Measurements from ENCODE around the gene C17orf113. TPM values are rescaled to one million over a fixed set of nuclear protein-coding genes. Genes with fewer than 3 reads are reported as not detected.

C17orf113 gene
- total and polyA plus RNA-seq, 12 donors = 0.26 to 1.2 (median 0.88) TPM

DNA sequence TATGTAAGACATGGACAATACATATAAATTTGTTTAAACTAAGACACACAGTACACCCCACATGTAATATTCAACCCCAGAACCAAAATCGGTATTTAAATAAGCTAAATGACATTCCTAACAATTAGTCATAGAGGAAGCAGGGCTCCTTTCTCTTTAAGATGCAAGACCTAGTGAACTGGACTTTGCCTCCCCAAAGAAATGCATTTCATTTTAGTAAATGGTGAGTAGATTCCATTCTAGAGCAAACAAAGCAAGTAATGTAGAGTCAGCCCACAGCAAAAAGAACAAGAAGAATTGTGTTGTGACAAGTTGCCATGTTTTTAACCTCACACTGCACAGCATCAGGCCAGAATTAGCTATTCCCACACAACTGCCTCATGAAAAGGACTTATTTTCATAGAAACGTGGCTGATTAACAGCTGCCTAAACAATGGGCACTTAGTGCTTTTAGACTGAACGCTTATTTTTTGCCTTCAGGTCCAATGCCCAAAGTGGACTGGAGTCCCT is 47.6 kb downstream of the C17orf113 start:
- DNase-seq (no peak), ATAC-seq (no peak)
- Histone ChIP-seq H3K9me3 (no peaks in the 10 kb centered on the region), H3K36me3 (peaks cover 0 to 57% (median 15%) of the 10 kb centered on the region in 9 donors), H3K4me1 (peaks cover 0 to 78% (median 52%) of the 10 kb centered on the region in 9 donors), H3K4me3 (no peak overlapping the region), H3K27me3 (no peaks in the 10 kb centered on the region), H3K27ac (peak overlapping the region in 1 of 10 donors; percentile 11)
- TF ChIP-seq, protein P1, sequence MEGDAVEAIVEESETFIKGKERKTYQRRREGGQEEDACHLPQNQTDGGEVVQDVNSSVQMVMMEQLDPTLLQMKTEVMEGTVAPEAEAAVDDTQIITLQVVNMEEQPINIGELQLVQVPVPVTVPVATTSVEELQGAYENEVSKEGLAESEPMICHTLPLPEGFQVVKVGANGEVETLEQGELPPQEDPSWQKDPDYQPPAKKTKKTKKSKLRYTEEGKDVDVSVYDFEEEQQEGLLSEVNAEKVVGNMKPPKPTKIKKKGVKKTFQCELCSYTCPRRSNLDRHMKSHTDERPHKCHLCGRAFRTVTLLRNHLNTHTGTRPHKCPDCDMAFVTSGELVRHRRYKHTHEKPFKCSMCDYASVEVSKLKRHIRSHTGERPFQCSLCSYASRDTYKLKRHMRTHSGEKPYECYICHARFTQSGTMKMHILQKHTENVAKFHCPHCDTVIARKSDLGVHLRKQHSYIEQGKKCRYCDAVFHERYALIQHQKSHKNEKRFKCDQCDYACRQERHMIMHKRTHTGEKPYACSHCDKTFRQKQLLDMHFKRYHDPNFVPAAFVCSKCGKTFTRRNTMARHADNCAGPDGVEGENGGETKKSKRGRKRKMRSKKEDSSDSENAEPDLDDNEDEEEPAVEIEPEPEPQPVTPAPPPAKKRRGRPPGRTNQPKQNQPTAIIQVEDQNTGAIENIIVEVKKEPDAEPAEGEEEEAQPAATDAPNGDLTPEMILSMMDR (IDR thresholded peaks at IDR 0.05) = no peak
- intact Hi-C loops (cut with DNase I) = loop anchor here in 1 of 10 donors (5.0 kb wide), 1 partner anchor 36 kb away; the partner anchor contains the start of gene CNP
- 85 to 86% methylated on average over 3 of the region's 3 CpGs for WGBS, 2 donors

DNA sequence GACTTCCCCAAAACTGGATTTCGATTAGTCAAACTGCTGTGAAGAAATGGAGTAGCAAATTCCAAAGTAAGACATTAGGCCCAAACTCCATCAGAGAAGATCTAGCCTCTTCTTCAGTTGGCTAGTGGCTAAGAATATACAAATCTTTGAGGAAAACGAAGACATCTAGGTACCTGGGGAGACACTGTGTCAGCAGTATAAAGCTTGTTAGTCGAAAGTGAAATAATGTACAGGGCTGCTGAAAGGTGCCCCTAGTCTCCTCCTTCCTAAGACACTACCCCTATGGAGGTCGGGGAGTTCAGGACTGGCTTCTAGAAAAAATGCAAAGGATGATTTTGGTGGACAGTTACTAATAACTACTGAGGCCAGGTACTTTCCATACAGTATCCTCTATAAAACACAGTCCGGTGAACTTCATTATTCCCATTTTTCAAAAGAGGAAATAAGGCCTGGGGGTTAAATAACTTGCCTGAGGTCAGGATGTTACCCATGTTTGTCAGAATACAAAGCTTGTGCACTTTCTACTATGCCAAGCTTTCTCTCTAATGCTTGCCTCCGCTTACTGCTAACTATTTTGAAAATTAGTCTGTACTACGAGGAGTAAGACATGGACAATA is 48.1 kb downstream of the C17orf113 start:
- intact Hi-C loops (cut with DNase I) = loop anchor here in 1 of 10 donors (5.0 kb wide), 1 partner anchor 35 kb away; the partner anchor contains the start of gene CNP
- H3K4me1 ChIP-seq = peaks cover 0 to 72% (median 48%) of the 10 kb centered on the region in 9 donors
- no peak for ATAC-seq
- H3K4me3 ChIP-seq = no peak overlapping the region
- no peaks in the 10 kb centered on the region for H3K27me3 ChIP-seq
- no peaks in the 10 kb centered on the region for H3K9me3 ChIP-seq
- TF ChIP-seq, protein P1 (IDR thresholded peaks at IDR 0.05) = no peak
- DNase-seq = no peak
- peak overlapping the region in 1 of 10 donors; percentile 11 for H3K27ac ChIP-seq
- peaks cover 0 to 62% (median 20%) of the 10 kb centered on the region in 9 donors for H3K36me3 ChIP-seq
- 90 to 92% methylated on average over 7 of the region's 7 CpGs for WGBS, 2 donors

DNA sequence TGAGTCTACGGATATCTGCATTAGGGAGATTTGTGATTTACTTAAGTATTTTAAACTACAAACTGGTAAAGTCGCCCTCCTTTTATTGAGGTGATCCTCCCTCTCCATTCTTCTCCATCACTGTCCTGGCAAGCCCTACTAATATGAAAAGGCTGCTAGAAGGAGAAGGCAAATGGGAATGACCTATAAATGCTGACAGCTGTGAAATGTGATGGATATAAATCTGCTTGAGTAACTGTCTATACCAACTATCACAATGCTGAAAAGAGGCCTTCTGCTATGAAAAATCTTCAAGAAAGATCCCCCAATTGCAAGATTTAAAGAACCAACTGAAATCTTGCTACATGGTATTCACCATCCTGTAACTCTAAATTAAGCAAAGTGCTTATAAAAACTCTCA is 48.7 kb downstream of the C17orf113 start:
- DNase-seq (no peak), ATAC-seq (no peak)
- Histone ChIP-seq H3K27me3 (no peaks in the 10 kb centered on the region), H3K4me1 (peaks cover 0 to 66% (median 43%) of the 10 kb centered on the region in 9 donors), H3K36me3 (peaks cover 0 to 68% (median 25%) of the 10 kb centered on the region in 9 donors), H3K4me3 (no peak overlapping the region), H3K9me3 (no peaks in the 10 kb centered on the region), H3K27ac (peak overlapping the region in 4 of 10 donors; percentile 17 to 70 (median 49))
- WGBS, 2 donors = 95 to 96% methylated on average over 2 of the region's 2 CpGs
- intact Hi-C loops (cut with DNase I) = loop anchor here in 1 of 10 donors (5.0 kb wide), 1 partner anchor 34 kb away; the partner anchor contains the start of gene CNP
- TF ChIP-seq, protein P1 (IDR thresholded peaks at IDR 0.05) = no peak

DNA sequence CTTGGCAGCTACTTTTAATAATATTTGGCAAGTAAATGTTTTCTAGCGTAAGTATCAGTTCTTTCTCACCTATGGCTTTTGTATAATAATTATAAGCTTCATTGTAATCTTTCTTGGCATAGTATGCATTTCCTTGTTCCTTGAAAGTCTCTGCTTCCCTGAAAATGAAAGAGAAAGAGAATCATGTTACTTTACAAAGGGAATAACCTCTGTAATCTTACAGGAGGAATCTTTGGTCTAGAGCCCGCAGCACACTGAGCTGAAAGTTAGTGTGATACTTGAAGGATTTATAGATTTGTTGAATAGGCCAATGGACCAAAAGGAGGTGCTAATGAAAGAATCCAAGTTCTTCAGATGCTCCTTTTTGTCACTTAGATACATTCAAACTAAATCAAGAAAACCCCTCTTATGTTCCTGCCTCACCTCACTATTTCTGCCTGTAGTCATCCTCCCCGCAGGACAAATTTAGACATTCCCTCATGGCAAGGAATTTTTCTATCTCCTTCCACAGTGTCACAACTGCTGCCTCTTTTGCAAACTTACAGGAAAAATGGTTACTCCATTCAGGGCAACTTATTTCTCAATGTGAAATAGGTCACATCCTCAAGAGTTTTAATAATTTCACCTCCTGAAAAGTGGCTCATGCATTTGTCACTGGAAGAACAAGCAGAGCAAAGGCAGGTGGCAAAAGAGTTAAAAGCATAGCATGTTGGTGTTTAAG is 49.8 kb downstream of the C17orf113 start:
- TF ChIP-seq, protein P1 (IDR thresholded peaks at IDR 0.05) = no peak
- intact Hi-C loops (cut with DNase I) = loop anchor here in 1 of 10 donors (5.0 kb wide), 1 partner anchor 33 kb away; the partner anchor contains the start of gene CNP
- WGBS, 2 donors = 60 to 71% methylated on average over 3 of the region's 3 CpGs
- no peak for DNase-seq
- H3K27me3 ChIP-seq = no peaks in the 10 kb centered on the region
- H3K36me3 ChIP-seq = peaks cover 0 to 79% (median 36%) of the 10 kb centered on the region in 9 donors
- H3K4me1 ChIP-seq = peaks cover 0 to 55% (median 37%) of the 10 kb centered on the region in 9 donors
- peak in 5 of 8 donors; percentile 33 to 62 (median 55) for ATAC-seq
- no peaks in the 10 kb centered on the region for H3K9me3 ChIP-seq
- H3K4me3 ChIP-seq = no peak overlapping the region
- H3K27ac ChIP-seq = peak overlapping the region in 8 of 10 donors; percentile 5 to 70 (median 40)
